WI38 (cell line): ENCODE results near the gene GJD3.

ENCODE experiments used
- H3K4me3 ChIP-seq: 2 replicates; pipeline ENCODE4 v1.5.1; 2011; ENCODE audit warnings: low read depth, mild to moderate bottlenecking, control low read depth, low read length
- TF ChIP-seq, protein P1 (sequence below): IDR thresholded peaks from 2 replicates; pipeline ENCODE4 v1.5.1; 2012; ENCODE audit warnings: low read depth, mild to moderate bottlenecking, control low read depth, low read length

The GJD3 gene

DNA sequence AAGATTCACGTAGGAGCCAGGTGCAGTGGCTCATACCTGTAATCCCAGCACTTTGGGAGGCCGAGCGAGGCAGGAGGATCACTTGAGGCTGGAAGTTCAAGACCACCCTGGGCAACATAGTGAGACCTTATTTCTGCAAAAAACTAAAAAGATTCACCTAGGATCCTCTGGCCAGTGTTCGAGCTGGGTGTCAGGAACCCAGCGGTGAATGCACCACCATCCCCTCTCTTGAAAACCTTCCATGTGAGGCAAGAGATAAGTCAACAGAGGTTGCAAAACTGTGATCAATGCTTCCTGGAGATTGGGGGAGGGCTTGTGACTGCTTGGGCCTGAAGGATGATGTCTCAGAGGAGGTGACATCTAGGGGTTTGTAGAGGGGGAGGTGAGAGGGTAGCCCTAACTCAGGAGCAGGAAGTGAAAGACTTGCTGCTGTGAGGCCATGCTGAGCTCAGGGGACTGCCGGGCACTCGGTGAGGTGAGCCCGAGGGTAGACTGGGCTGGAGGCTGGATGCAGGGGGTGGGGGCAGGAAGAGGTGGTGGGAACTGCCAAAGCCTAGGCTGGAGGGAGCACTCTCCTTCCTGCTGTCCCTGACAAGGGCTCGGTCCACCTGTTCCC lies 11.7 kb downstream of the GJD3 start:
- no peak overlapping the region for H3K4me3 ChIP-seq
- TF ChIP-seq, protein P1, sequence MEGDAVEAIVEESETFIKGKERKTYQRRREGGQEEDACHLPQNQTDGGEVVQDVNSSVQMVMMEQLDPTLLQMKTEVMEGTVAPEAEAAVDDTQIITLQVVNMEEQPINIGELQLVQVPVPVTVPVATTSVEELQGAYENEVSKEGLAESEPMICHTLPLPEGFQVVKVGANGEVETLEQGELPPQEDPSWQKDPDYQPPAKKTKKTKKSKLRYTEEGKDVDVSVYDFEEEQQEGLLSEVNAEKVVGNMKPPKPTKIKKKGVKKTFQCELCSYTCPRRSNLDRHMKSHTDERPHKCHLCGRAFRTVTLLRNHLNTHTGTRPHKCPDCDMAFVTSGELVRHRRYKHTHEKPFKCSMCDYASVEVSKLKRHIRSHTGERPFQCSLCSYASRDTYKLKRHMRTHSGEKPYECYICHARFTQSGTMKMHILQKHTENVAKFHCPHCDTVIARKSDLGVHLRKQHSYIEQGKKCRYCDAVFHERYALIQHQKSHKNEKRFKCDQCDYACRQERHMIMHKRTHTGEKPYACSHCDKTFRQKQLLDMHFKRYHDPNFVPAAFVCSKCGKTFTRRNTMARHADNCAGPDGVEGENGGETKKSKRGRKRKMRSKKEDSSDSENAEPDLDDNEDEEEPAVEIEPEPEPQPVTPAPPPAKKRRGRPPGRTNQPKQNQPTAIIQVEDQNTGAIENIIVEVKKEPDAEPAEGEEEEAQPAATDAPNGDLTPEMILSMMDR, result no peak

DNA sequence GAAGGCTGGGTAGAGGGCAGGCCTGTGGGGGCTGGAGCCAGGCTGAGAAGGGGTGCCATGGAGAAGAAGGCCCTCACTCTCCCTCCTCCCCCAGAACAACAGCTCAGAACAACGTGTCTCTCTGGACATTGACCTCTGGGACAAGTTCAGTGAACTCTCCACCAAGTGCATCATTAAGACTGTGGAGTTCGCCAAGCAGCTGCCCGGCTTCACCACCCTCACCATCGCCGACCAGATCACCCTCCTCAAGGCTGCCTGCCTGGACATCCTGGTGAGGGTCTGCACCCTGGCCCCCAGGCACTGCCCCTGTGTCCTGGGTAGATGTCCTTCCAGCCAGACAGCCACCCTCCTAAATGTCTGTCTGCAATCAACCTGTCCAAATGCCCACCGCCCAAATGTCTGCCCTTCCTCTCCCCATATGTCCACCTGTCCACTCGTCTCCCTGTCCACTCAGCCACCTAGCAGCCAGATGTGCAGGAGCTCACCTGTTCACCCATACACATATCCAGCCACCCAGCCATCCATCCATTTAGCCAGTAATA lies 12.2 kb downstream of the GJD3 start:
- H3K4me3 ChIP-seq, result no peak overlapping the region
- TF ChIP-seq, protein P1, result no peak

DNA sequence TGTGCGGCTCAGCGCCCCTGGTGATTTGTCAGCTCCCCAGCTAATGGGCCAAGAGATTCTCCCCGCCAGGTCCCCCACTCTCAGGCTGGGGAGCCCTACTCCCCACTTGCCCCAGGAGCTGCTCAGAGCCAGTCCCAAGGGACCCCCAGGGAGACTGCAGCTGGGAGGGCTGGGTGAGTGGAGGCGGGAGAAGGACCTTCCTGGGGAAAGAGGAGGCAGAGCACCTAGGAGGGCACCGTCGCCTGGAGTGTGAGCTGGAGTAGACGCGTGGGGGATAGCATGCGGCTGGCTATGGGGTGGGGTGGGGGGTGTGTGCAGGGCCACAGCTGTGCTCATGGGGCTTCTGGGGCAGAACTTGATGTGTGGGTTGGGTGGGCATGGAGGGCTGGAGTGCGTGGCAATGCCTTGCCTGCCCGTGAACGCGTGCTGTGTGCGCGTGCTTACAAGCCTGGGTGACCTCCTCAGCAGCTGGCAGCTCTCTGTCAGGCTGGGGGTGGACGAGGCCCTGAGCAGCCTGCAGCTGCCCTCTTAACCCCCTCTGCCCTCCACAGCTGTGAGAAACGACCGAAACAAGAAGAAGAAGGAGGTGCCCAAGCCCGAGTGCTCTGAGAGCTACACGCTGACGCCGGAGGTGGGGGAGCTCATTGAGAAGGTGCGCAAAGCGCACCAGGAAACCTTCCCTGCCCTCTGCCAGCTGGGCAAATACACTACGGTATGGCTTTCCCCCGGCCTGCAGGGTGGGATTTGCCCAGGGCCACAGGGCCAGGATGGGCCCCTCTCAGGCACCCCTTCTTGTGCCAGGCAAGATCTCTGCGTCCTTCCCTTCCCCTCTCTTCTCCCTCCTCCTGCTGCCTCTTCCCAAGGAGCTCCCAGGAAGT lies 12.9 kb downstream of the GJD3 start:
- no peak overlapping the region for H3K4me3 ChIP-seq
- TF ChIP-seq, protein P1, result no peak

DNA sequence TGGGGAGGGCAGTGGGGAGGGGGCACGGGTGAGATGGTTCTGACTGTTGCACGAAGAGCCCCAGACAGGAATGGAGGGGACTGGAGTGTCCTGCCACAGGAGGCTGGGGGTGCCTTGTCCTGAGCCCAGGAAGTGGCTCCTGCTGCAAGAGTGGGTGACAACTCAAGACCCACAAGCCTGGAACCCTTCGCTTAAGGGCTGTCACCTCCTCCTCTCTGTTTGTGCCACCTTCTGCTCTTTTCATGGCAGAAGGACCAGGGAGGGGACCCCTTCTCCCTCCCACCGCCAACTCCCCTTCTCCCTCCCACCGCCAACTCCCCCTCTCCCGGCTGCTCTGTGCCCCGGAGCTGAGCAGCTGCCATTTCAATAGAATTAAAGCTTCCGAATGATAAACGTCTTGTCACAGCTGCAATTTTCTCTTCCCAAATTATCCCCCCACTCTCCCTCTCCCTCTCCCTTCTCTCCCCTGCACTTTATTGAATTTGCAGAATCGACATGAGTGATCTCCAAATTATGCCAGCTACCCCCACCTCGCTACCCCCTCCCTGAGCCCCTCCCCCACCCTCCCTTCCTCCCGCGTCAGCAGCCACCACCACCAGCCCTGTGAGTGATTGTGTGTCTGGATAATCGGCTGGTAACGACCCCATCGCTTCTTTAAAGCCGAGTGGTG lies 13.7 kb downstream of the GJD3 start:
- H3K4me3 ChIP-seq, result no peak overlapping the region
- TF ChIP-seq, protein P1, result no peak

DNA sequence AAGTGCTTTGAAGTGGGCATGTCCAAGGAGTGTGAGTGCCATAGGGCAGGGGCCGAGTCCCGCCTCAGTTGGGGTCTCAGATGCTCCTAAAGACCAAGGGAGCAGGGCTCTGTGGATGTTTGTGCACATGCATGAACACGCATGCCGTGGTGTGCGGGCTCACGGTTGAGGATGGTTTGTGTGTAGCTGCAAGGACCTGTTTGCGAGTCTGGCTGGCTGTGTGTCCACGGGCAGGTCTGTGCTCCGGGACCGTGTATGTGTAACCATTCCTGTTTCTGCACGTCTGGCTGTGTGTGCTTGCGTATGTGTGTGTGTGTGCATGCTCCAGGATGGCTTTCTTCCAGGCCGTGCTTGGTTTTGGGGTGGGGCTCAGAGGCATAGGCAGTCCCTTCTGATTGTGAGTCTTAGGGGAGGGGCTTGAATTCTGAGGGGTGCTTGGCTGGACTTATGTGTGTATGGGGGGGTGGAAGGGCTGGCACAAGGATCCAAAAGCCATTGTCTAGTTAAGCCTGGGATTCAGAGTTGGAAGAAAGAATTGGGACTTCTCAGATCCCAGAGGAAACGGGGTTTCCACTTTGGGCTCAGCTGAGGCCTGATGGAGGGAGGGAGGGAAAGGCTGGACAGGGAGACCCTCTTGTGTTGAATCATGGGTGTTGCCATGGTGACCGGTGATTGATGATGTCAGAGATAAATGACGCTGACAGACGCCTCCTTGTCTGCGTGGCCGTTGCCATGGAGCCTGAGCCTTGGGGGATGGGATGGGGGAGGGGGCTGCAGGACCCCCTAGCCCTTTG lies 14.4 kb downstream of the GJD3 start:
- H3K4me3 ChIP-seq, result no peak overlapping the region
- TF ChIP-seq, protein P1, result no peak

DNA sequence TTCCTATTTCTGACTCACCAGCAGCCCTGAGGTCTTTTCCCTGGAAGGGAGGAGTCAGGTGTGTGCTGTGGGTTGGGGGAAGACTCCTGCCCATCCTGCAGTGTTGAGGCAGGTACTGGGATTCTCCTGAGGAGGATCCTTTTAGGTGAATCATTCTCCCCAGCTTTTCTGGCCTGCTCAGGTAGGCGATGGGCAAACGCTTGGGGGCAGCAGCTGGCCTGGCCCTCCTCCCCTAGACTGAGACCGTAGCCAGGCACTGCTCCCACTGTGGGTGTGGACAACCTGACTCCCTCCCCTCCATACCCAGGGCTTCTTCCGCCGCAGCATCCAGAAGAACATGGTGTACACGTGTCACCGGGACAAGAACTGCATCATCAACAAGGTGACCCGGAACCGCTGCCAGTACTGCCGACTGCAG lies 15.1 kb downstream of the GJD3 start:
- TF ChIP-seq, protein P1, result no peak
- H3K4me3 ChIP-seq, result no peak overlapping the region
